Kidney capillary endothelial cell (primary cell): ENCODE measurements around the gene DPP10.

Experiments
- DNase-seq: peaks from one replicate; pipeline ENCODE4 v3.0.0-alpha.2; 2018; ENCODE audit warnings: low spot score

The DPP10 gene

GRCh38 chr2:115285416-115285815 is 843.0 kb downstream of the DPP10 start:
- DNase-seq, result no peak

DNA sequence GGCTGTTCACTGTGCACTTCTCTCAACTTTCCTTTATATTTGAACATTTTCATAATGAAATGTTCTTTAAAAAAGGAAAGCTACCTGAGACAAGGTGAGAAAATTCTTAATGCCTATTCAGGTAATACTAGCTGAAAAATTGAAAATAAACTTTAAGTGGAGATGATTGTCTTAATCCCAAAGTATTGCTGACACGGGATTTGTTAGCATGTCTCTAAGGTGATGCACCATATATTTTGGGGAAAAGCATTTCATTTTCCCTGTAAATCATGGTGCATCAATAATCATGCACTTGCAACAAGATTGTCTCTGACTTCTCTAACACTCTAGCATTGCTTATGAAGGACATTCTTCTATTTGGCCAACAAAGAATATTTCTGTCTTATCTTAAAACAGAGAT is 848.0 kb downstream of the DPP10 start:
- DNase-seq, result no peak

DNA sequence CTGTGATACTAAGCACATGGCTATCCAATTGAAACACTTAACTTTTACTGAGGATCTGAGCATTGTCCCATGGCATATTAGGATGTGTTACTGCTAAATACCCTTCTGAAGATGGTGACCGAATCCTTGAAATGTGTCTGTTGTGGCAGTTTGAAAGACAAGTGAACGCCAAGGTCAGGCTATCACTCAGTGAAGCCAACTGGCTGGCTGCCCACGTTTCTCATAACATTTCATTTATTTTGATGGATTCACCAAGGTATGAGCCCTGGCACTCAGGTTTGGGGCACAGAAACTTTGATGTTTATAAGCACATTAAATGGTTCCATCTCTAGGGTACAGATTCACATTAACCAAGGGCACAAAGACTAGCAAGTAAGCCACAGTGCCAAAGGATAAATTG is 850.3 kb downstream of the DPP10 start:
- no peak for DNase-seq

GRCh38 chr2:115294999-115295398 is 852.6 kb downstream of the DPP10 start:
- no peak for DNase-seq

GRCh38 chr2:115297056-115297455 is 854.6 kb downstream of the DPP10 start:
- no peak for DNase-seq

DNA sequence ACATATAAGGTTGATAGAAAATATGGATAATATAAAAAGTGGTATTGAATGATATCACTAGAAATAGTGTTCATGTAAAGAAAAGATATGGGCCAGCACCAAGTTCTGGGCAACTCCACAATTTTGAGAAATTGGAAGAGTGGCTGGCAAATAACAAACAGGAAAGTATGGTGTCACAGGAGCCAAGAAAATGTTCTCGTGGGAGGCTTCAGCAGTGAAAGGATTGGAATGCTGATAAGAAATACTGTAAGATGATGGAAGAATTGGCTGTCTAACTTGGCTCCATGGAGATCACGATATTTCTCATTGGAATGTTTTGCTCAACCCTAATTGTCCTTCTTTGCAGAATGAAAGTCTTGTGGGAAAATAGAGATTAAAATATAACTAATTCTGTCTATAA is 856.8 kb downstream of the DPP10 start:
- no peak for DNase-seq

DNA sequence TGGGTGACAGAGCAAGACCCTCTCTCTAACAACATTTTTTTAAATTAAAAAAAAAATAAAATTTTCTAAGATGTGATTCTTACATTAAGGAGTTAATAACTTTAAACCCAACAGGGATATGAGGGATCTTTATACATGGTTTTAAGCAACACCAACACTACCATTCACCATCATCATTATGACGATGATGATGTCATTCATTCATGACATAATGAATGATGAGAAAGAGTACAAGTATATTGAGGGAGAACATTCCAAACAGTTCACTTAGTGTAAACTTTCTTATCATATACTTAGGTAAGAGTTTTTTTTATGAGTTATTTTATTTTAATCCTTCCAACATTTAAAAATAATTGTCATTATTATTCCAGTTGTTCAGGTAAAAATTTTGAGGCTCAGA is 863.3 kb downstream of the DPP10 start:
- no peak for DNase-seq

DNA sequence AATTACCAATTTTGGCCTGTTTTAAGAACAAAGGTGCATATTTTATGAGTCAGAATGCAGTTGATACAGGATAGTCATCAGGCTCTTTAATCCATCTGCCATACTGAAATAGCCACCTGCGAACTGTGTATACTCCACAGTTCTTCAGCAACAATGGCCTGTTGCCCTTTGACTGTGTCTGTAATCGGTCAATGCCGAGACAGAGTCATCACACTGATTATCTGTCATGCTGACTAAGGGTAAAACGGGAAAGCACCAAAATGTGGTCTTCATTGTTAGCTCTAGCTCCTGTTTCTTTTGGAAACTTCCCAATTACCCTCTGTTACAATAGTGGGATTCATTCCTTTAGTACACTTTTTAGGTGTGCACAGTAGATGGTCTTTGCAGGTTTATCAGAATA is 871.7 kb downstream of the DPP10 start:
- no peak for DNase-seq

DNA sequence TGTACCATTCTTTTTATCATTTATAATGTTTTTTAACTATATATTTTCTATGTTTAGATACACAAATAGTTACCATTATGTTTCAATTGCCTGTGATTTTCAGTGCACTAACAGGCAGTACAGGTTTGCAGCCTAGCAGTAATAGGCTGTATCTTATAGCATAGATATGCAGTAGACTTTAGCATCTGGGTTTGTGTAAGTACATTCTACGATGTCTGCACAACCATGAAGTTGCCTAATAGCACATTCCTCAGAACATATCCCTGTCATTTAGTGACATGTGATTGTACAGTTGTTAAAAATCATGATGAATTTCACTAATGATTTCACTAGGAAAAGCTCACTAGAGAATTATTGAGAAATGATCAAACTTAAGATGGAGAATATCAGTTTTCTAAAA is 884.6 kb downstream of the DPP10 start:
- DNase-seq, result no peak

DNA sequence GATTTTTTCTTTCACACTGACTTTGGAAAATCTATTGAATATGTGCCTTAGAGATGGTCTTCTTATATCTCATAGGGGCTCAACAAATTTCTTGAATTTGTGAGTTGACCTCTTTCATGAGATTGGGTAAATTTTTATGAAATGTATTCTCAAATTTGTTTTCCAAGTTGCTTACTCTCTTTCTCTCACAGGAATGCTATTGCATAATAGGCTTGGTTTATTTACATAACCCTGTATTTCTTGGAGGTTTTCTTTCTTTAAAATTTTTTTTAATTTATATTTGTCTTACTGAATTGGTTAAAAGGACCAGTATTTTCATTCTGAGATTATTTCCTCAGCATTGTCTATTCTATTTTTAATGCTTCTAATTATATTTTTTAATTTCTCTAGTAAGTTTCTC is 917.1 kb downstream of the DPP10 start:
- no peak for DNase-seq

- no peak for DNase-seq
These were observed 921.7 kb downstream of the DPP10 start for GRCh38 chr2:115364093-115364492.

DNA sequence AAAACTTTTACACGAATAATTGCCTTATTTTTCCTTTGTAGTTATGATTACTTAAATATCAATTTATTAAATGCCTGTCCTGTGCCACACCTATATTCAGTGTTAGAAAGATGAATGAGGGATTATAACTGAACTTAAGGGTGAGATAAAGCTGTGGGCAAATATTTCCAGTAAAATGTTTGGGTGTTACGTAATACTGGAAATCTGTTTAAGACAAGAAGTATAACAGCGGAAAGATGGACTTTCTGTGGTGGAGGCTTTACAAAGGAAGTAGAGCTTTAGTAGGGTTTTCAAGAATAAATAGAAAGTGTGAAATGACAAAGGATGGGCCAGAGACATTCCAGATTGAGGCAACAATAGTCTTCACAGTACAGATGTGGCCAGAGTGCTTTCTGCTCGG is 927.0 kb downstream of the DPP10 start:
- DNase-seq, result no peak

DNA sequence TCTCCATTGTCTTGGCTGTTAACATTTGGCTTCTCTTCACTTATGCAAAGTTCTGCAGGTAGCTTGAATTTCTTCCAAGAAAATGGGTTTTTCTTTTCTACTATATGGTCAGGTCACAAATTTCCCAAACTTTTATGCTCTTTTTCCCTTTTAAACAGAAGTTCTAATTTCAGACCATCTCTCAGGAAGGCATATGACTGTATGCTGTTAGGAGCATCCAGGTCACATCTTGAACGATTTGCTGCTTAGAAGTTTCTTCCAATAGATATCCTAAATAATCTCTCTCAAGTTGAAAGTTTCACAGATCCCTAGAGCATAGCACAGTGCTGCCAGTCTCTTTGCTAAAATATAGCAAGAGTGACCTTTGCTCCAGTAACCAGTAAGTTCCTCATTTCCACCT is 932.5 kb downstream of the DPP10 start:
- DNase-seq, result no peak

DNA sequence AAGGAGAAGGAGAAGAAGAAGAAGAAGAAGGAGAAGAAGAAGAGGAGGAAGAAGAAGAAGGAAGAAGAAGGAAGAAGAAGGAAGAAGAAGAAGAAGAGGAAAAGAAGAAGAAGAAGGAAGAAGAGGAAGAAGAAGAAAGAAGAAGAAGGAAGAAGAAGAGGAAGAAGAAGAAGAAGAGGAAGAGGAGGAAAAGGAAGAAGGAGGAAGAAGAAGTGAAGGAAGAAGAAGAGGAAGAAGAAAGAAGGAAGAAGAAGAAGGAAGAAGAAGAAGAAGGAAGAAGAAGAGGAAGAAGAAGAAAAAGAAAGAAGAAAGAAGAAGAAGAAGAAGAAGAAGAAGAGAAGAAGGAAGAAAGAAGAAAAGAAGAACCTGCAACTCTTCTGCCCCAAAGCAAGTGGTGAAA is 942.0 kb downstream of the DPP10 start:
- no peak for DNase-seq

GRCh38 chr2:115386465-115386864 is 944.0 kb downstream of the DPP10 start:
- no peak for DNase-seq

GRCh38 chr2:115389024-115389423 is 946.6 kb downstream of the DPP10 start:
- no peak for DNase-seq

DNA sequence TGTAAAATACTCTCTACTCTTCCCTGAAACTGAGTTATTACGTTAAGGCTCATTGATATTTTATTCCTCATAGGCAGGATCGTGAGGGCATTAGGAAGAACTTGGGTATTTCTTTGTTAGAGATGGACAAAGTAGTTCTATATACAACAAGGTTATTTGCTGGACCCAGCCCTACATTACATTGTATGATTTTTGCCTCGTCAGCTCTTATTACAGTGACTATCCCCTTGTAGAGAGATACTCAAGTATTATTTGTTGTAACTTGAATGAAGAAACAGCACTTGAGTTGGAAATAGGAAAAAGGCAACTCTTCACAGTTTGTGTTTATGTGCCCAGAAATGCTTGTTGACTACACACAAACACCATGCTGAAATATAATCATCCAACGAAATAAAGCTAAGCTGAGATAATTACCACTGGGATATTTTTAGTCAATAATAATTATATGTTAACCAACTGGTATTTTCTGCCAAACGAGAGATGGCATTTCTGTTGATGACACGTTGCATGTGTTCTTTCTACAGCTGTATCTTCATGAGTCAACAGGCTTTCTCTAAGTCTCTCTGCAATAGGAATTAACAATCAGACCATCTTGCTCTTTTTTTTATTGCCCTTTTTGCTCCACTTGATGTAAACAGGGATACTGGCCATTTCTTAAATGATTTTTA is 947.6 kb downstream of the DPP10 start:
- DNase-seq, result no peak

DNA sequence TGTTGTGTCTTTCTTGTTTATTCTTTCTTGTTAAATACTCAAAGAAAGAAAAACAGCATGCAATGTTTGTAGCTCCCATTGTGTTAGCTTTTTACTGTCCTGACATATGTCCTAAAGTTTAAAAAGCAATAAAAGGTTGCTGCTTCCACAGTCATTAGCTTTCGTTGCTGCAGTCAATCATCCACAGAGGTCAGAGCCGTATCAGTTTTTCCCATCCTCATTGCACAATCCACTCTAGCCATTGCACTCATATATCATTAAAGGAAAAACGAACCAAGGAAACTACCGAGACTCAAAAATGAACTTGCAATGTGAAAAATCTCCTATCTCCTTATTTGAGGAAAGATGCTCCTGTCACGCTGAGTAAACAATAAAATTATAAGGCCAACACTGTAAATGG is 954.1 kb downstream of the DPP10 start:
- DNase-seq, result no peak

- no peak for DNase-seq
These were observed 958.5 kb downstream of the DPP10 start for GRCh38 chr2:115400940-115401339.

GRCh38 chr2:115412501-115412900 is 970.1 kb downstream of the DPP10 start:
- DNase-seq, result no peak

DNA sequence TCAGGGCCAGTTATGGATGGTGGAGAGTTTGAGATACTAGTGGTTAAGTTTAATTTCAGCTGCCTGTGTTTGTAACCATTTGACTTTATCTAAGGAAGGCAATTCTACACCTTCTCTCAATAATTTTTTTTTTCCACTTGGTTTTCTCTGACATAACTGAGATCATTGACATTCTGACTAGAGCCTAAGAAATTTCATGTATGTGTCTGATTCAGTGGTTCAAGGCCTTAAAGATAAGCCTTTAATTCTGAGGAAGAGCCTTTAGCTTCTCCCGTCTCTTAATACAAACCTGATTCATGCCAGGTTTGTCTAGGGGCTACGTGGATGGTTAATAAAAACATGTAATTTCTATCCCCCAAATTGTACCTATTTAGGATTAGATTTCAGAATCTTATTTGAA is 971.4 kb downstream of the DPP10 start:
- no peak for DNase-seq

DNA sequence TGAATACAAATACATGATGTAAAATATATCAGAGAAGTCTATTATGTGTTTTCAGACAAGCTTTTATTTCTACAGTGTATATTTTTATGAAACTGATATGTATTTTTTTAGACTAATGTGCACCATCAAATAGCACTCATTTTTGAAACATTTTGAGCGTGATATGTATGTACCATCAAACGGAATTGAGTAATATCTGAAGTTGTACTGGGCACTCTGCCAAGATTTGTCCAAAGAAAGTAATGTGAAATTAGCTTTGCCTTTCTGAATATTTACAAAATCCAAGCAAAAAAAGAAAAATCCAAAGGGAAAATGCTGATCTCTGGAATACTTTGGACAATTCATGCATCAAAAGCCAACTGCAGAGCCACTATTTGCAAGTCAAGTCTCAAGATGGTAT is 972.0 kb downstream of the DPP10 start:
- DNase-seq, result no peak

- DNase-seq, result no peak
These were observed 979.7 kb downstream of the DPP10 start for GRCh38 chr2:115422004-115422634.

- DNase-seq, result no peak
These were observed 985.0 kb downstream of the DPP10 start for GRCh38 chr2:115427436-115427835.
